ENCODE measurements around the gene KRTAP10-4. TPM values are rescaled to one million over a fixed set of nuclear protein-coding genes. Genes with fewer than 3 reads are reported as not detected.
A peak's percentile ranks its signal among the peaks of the same experiment; 100 is the strongest.

Gene KRTAP10-4
- total RNA-seq, 1 donor from 2014 or later: not detected

- Mint-ChIP-seq H3K27me3 (peaks cover 9% of the 10 kb centered on the region), H3K4me1 (no peaks in the 10 kb centered on the region), H3K9me3 (no peaks in the 10 kb centered on the region), H3K36me3 (ENCODE audit: low read depth) (no peaks in the 10 kb centered on the region), H3K4me3 (no peak overlapping the region), H3K27ac (no peak overlapping the region)
- ChIA-PET CTCF (no interaction called here), POLR2A (no interaction called here)
- ATAC-seq (ENCODE audit: low read depth): no peak
- intact Hi-C loops (cut with micrococcal nuclease): no loop called here
- TF ChIP-seq CTCF (IDR thresholded peaks at IDR 0.05): no peak
- no peak for DNase-seq
Measured at GRCh38 chr21:44527156-44527982, 46.2 kb upstream of the KRTAP10-4 start.

- ATAC-seq (ENCODE audit: low read depth): no peak
- Mint-ChIP-seq H3K9me3 (no peaks in the 10 kb centered on the region), H3K4me3 (no peak overlapping the region), H3K27ac (no peak overlapping the region), H3K4me1 (no peaks in the 10 kb centered on the region), H3K36me3 (ENCODE audit: low read depth) (no peaks in the 10 kb centered on the region), H3K27me3 (peaks cover 9% of the 10 kb centered on the region)
- intact Hi-C loops (cut with micrococcal nuclease): no loop called here
- ChIA-PET POLR2A (no interaction called here), CTCF (no interaction called here)
- TF ChIP-seq CTCF (IDR thresholded peaks at IDR 0.05): no peak
- no peak for DNase-seq
Measured at GRCh38 chr21:44527983-44528633, 45.4 kb upstream of the KRTAP10-4 start.

GRCh38 chr21:44528634-44528995 lies 44.9 kb upstream of the KRTAP10-4 start:
- intact Hi-C loops (cut with micrococcal nuclease): no loop called here
- Mint-ChIP-seq H3K36me3 (ENCODE audit: low read depth) (no peaks in the 10 kb centered on the region), H3K27ac (no peak overlapping the region), H3K27me3 (peaks cover 9% of the 10 kb centered on the region), H3K4me1 (no peaks in the 10 kb centered on the region), H3K4me3 (no peak overlapping the region), H3K9me3 (no peaks in the 10 kb centered on the region)
- POLR2A ChIA-PET: no interaction called here
- CTCF ChIA-PET: no interaction called here
- no peak for TF ChIP-seq CTCF (IDR thresholded peaks at IDR 0.05)
- DNase-seq: no peak
- ATAC-seq (ENCODE audit: low read depth): no peak

GRCh38 chr21:44529011-44529421 lies 44.5 kb upstream of the KRTAP10-4 start:
- ATAC-seq (ENCODE audit: low read depth): no peak
- Mint-ChIP-seq H3K36me3 (ENCODE audit: low read depth) (no peaks in the 10 kb centered on the region), H3K27me3 (peaks cover 9% of the 10 kb centered on the region), H3K9me3 (no peaks in the 10 kb centered on the region), H3K4me3 (no peak overlapping the region), H3K4me1 (no peaks in the 10 kb centered on the region), H3K27ac (no peak overlapping the region)
- CTCF ChIA-PET: no interaction called here
- peak; percentile 9 for DNase-seq
- intact Hi-C loops (cut with micrococcal nuclease): no loop called here
- TF ChIP-seq CTCF (IDR thresholded peaks at IDR 0.05): no peak
- POLR2A ChIA-PET: no interaction called here

- Mint-ChIP-seq H3K27ac (no peak overlapping the region), H3K36me3 (ENCODE audit: low read depth) (no peaks in the 10 kb centered on the region), H3K9me3 (peaks cover 2% of the 10 kb centered on the region), H3K4me1 (no peaks in the 10 kb centered on the region), H3K4me3 (no peak overlapping the region), H3K27me3 (peaks cover 9% of the 10 kb centered on the region)
- intact Hi-C loops (cut with micrococcal nuclease): no loop called here
- TF ChIP-seq CTCF (IDR thresholded peaks at IDR 0.05): no peak
- DNase-seq (peak; percentile 7), ATAC-seq (ENCODE audit: low read depth) (no peak)
- CTCF ChIA-PET: no interaction called here
- POLR2A ChIA-PET: no interaction called here
Measured at GRCh38 chr21:44529503-44530125, 43.9 kb upstream of the KRTAP10-4 start.

All from activated B cell treated with CpG ODN at 0.5 μM for 24 hours (primary cell).